Measurements from ENCODE around the gene PDE4B.

GRCh38 chr1:65964123-65964522, 171.4 kb downstream of the PDE4B start:
- TF ChIP-seq, protein P1, sequence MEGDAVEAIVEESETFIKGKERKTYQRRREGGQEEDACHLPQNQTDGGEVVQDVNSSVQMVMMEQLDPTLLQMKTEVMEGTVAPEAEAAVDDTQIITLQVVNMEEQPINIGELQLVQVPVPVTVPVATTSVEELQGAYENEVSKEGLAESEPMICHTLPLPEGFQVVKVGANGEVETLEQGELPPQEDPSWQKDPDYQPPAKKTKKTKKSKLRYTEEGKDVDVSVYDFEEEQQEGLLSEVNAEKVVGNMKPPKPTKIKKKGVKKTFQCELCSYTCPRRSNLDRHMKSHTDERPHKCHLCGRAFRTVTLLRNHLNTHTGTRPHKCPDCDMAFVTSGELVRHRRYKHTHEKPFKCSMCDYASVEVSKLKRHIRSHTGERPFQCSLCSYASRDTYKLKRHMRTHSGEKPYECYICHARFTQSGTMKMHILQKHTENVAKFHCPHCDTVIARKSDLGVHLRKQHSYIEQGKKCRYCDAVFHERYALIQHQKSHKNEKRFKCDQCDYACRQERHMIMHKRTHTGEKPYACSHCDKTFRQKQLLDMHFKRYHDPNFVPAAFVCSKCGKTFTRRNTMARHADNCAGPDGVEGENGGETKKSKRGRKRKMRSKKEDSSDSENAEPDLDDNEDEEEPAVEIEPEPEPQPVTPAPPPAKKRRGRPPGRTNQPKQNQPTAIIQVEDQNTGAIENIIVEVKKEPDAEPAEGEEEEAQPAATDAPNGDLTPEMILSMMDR (IDR thresholded peaks at IDR 0.05) = no peak
- no peak for TF ChIP-seq POLR2A (IDR thresholded peaks at IDR 0.05)

All from body of pancreas (tissue), 4 donors.